NCI-H1417 (cell line): Measurements from ENCODE around the gene CD6.

Source experiments
- DNase-seq, 3 experiments: peaks; one replicate each; lab custom pipeline; 2025; lab: John Stamatoyannopoulos, UW

The CD6 gene

GRCh38 chr11:60985991-60986915 is 14.8 kb downstream of the CD6 start:
- no peak for DNase-seq

GRCh38 chr11:60987577-60988277 is 16.2 kb downstream of the CD6 start:
- no peak for DNase-seq

GRCh38 chr11:60988658-60989057 is 17.2 kb downstream of the CD6 start:
- DNase-seq, result no peak

GRCh38 chr11:60989093-60989650 is 17.7 kb downstream of the CD6 start:
- no peak for DNase-seq

GRCh38 chr11:60991457-60991856 is 20.0 kb downstream of the CD6 start:
- no peak for DNase-seq

GRCh38 chr11:60992842-60993409 is 21.4 kb downstream of the CD6 start:
- peak in 1 of 3 experiments; percentile 38 for DNase-seq

GRCh38 chr11:60993615-60994014 is 22.1 kb downstream of the CD6 start:
- DNase-seq, result no peak

GRCh38 chr11:60994541-60995080 is 23.1 kb downstream of the CD6 start:
- DNase-seq, result no peak

GRCh38 chr11:60995798-60996197 is 24.3 kb downstream of the CD6 start:
- DNase-seq, result no peak

GRCh38 chr11:60996381-60997138 is 25.1 kb downstream of the CD6 start:
- DNase-seq, result no peak

- peak in 1 of 3 experiments; percentile 12 for DNase-seq
Observed at GRCh38 chr11:61000426-61000825, 28.9 kb downstream of the CD6 start.

GRCh38 chr11:61001931-61002330 is 30.5 kb downstream of the CD6 start:
- DNase-seq, result no peak

- DNase-seq, result no peak
Observed at GRCh38 chr11:61002598-61002997, 31.1 kb downstream of the CD6 start.

GRCh38 chr11:61004180-61004611 is 32.7 kb downstream of the CD6 start:
- peak; percentile 9 to 66 (median 19) for DNase-seq

- no peak for DNase-seq
Observed at GRCh38 chr11:61004761-61005181, 33.3 kb downstream of the CD6 start.

GRCh38 chr11:61007383-61007955 is 36.0 kb downstream of the CD6 start:
- DNase-seq, result peak in 2 of 3 experiments; percentile 46 to 53

GRCh38 chr11:61007956-61008896 is 36.7 kb downstream of the CD6 start:
- DNase-seq, result no peak

GRCh38 chr11:61008971-61009370 is 37.5 kb downstream of the CD6 start:
- no peak for DNase-seq

- no peak for DNase-seq
Observed at GRCh38 chr11:61009392-61010275, 38.2 kb downstream of the CD6 start.
